ENCODE data around the gene STEAP1B. TPM values are rescaled to one million over a fixed set of nuclear protein-coding genes. Genes with fewer than 3 reads are reported as not detected.
A peak's percentile ranks its signal among the peaks of the same experiment; 100 is the strongest.
"Not testable (repeated sequence)": the region's sequence is repeated elsewhere in the genome, so short reads cannot be mapped to it uniquely, and the experiment has no call there.

Gene STEAP1B
- total RNA-seq (under 1 TPM; 0.08 to 0.28 TPM), polyA plus RNA-seq (under 1 TPM in 1 of 2 donors, not detected in 1; 0.06 TPM)

DNA sequence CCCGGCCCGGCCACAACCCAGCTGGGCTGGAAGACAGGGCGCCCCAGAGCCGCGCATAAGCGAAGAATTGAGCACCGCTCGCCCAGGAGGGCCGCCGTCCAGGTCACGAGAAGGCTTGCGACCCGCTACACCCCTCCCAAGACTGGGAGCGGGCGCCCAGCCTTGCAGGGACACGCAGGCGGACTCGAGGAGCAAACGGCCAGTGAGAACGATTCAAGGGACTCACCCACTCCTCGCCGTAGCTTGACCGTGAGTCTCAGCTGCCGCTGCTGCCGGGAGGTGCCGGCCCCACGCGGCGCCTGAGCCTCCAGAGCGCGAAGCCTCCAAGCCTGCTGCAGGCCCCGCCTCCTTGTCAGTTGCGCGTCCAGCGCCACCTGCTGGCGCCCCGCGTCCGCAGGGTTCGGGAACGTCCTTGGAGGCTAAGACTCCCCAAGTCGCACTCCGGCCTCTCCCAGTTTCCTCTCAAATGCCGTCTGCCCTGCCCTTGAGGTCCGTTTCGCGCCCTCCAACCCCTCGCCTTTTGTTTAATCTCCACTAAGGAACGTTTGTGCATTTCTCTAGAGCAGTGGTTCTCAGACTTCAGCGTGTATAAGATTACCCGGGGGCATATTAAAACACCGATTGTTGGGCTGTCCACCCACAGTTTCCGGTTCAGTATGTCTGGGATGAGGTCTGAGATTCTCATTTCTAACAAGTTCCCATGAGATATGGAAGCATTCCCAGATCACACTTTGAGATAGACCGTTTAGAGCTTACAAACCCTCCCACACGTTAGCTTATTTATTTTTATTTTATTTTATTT lies at the start of gene STEAP1B:
STEAP1B (minus strand) TSS at position 301 of the 802 bp plus-strand sequence. CDS start 5,333 bp downstream, outside the sequence.
- H3K9me3 ChIP-seq (ENCODE audit: control insufficient read depth in 4 of 4, low read length in 3 of 4); H3K27me3 ChIP-seq (ENCODE audit: control insufficient read depth in 4 of 4, insufficient read depth in 4 of 4, low read length in 3 of 4); H3K36me3 ChIP-seq (ENCODE audit: control insufficient read depth in 4 of 4, insufficient read depth in 3 of 4, low read depth in 1 of 4, low read length in 3 of 4); H3K27ac ChIP-seq (ENCODE audit: low read depth in 1 of 2, low read length in 2 of 2); H3K4me3 ChIP-seq (ENCODE audit: low read depth in 1 of 3, low read length in 3 of 3); H3K4me1 ChIP-seq (ENCODE audit: control insufficient read depth in 4 of 4, insufficient read depth in 4 of 4, low read length in 3 of 4); H3K9ac ChIP-seq (ENCODE audit: low read depth in 1 of 2, low read length in 2 of 2): not testable (repeated sequence)
- WGBS, result 14% methylated on average over 55 of the region's 55 CpGs
- peak; percentile 88 for DNase-seq (ENCODE audit: low spot score)
- TF ChIP-seq, protein P1, sequence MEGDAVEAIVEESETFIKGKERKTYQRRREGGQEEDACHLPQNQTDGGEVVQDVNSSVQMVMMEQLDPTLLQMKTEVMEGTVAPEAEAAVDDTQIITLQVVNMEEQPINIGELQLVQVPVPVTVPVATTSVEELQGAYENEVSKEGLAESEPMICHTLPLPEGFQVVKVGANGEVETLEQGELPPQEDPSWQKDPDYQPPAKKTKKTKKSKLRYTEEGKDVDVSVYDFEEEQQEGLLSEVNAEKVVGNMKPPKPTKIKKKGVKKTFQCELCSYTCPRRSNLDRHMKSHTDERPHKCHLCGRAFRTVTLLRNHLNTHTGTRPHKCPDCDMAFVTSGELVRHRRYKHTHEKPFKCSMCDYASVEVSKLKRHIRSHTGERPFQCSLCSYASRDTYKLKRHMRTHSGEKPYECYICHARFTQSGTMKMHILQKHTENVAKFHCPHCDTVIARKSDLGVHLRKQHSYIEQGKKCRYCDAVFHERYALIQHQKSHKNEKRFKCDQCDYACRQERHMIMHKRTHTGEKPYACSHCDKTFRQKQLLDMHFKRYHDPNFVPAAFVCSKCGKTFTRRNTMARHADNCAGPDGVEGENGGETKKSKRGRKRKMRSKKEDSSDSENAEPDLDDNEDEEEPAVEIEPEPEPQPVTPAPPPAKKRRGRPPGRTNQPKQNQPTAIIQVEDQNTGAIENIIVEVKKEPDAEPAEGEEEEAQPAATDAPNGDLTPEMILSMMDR (IDR thresholded peaks at IDR 0.05; ENCODE audit: low read depth, low read length, missing input control), result peak; percentile 65
- TF ChIP-seq RAD21 (IDR thresholded peaks at IDR 0.05), result peak; percentile 47 to 75

- H3K4me1 ChIP-seq (ENCODE audit: control insufficient read depth in 4 of 4, insufficient read depth in 4 of 4, low read length in 3 of 4), result peaks cover 0 to 8% (median 8%) of the 10 kb centered on the region in 4 donors
- H3K9ac ChIP-seq (ENCODE audit: low read depth in 1 of 2, low read length in 2 of 2), result no peak overlapping the region
- peaks cover 0 to 48% (median 10%) of the 10 kb centered on the region in 4 donors for H3K27me3 ChIP-seq (ENCODE audit: control insufficient read depth in 4 of 4, insufficient read depth in 4 of 4, low read length in 3 of 4)
- DNase-seq (ENCODE audit: low spot score), result no peak
- H3K9me3 ChIP-seq (ENCODE audit: control insufficient read depth in 4 of 4, low read length in 3 of 4), result no peaks in the 10 kb centered on the region
- TF ChIP-seq, protein P1 (IDR thresholded peaks at IDR 0.05; ENCODE audit: low read depth, low read length, missing input control), result no peak
- no peak for TF ChIP-seq TAF1 (conservative IDR thresholded peaks at IDR 0.05)
- TF ChIP-seq EGR1 (IDR thresholded peaks at IDR 0.05; ENCODE audit: low read depth in 2 of 2), result no peak
- TF ChIP-seq HNF4G (IDR thresholded peaks at IDR 0.05), result no peak
- no peak for TF ChIP-seq GABPA (IDR thresholded peaks at IDR 0.05 in 1 of 2, conservative IDR thresholded peaks at IDR 0.05 in 1 of 2)
- TF ChIP-seq NR2F2 (IDR thresholded peaks at IDR 0.05), result no peak
- no peak for TF ChIP-seq YY1 (IDR thresholded peaks at IDR 0.05)
- no peak overlapping the region for H3K4me3 ChIP-seq (ENCODE audit: low read depth in 1 of 3, low read length in 3 of 3)
- H3K27ac ChIP-seq (ENCODE audit: low read depth in 1 of 2, low read length in 2 of 2), result no peak overlapping the region
- WGBS, result 84% methylated on average over 5 of the region's 5 CpGs
- no peaks in the 10 kb centered on the region for H3K36me3 ChIP-seq (ENCODE audit: control insufficient read depth in 4 of 4, insufficient read depth in 3 of 4, low read depth in 1 of 4, low read length in 3 of 4)
Measured at GRCh38 chr7:22549051-22549450, 49.1 kb upstream of the STEAP1B start.

DNA sequence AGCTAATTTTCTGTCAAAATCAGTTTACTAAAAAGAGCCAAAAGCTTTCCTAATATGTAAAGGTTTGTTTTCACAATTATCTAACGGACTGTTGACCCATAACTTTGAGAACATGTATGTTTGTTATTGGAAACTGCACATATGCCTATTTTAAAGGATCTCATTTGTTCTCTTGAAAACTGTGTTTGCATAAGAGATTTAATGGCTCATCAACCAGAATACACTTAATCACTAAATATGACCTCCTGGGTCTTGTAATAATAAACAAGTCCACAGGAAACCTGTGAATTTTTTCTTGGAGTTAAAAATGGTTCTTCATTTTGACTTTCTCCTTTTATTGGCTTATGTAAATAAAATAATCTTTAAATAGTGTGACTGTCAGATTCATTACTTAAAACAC lies 48.3 kb upstream of the STEAP1B start:
- Histone ChIP-seq H3K27ac (ENCODE audit: low read depth in 1 of 2, low read length in 2 of 2) (no peak overlapping the region), H3K36me3 (ENCODE audit: control insufficient read depth in 4 of 4, insufficient read depth in 3 of 4, low read depth in 1 of 4, low read length in 3 of 4) (no peaks in the 10 kb centered on the region), H3K27me3 (ENCODE audit: control insufficient read depth in 4 of 4, insufficient read depth in 4 of 4, low read length in 3 of 4) (peaks cover 0 to 48% (median 10%) of the 10 kb centered on the region in 4 donors), H3K4me1 (ENCODE audit: control insufficient read depth in 4 of 4, insufficient read depth in 4 of 4, low read length in 3 of 4) (peaks cover 0 to 8% (median 8%) of the 10 kb centered on the region in 4 donors), H3K9me3 (ENCODE audit: control insufficient read depth in 4 of 4, low read length in 3 of 4) (no peaks in the 10 kb centered on the region), H3K4me3 (ENCODE audit: low read depth in 1 of 3, low read length in 3 of 3) (no peak overlapping the region), H3K9ac (ENCODE audit: low read depth in 1 of 2, low read length in 2 of 2) (no peak overlapping the region)
- 62% methylated on average over 1 of the region's 1 CpG for WGBS
- no peak for DNase-seq (ENCODE audit: low spot score)
- no peak for TF ChIP-seq NR2F2 (IDR thresholded peaks at IDR 0.05)
- TF ChIP-seq, protein P2, sequence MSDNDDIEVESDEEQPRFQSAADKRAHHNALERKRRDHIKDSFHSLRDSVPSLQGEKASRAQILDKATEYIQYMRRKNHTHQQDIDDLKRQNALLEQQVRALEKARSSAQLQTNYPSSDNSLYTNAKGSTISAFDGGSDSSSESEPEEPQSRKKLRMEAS (IDR thresholded peaks at IDR 0.05), result no peak
- no peak for TF ChIP-seq REST (IDR thresholded peaks at IDR 0.05)
- no peak for TF ChIP-seq YY1 (IDR thresholded peaks at IDR 0.05)
- TF ChIP-seq, protein P3, sequence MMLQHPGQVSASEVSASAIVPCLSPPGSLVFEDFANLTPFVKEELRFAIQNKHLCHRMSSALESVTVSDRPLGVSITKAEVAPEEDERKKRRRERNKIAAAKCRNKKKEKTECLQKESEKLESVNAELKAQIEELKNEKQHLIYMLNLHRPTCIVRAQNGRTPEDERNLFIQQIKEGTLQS (IDR thresholded peaks at IDR 0.05), result no peak
- no peak for TF ChIP-seq RXRA (IDR thresholded peaks at IDR 0.05)
- no peak for TF ChIP-seq JUND (IDR thresholded peaks at IDR 0.05)
- no peak for TF ChIP-seq SP1 (IDR thresholded peaks at IDR 0.05)
- no peak for TF ChIP-seq FOXA2 (IDR thresholded peaks at IDR 0.05)
- TF ChIP-seq HNF4A (conservative IDR thresholded peaks at IDR 0.05), result no peak
- no peak for TF ChIP-seq HNF4G (IDR thresholded peaks at IDR 0.05)
- TF ChIP-seq GABPA (IDR thresholded peaks at IDR 0.05 in 1 of 2, conservative IDR thresholded peaks at IDR 0.05 in 1 of 2), result no peak
- no peak for TF ChIP-seq TAF1 (conservative IDR thresholded peaks at IDR 0.05)

Data from liver (tissue), 9 donors.